GM18526 (cell line): ENCODE results near the gene KCTD12.

Source experiments
- POLR2A ChIP-seq: IDR thresholded peaks from 3 replicates; pipeline ENCODE4 v1.6.1; 2011; ENCODE audit not compliant: insufficient read length; ENCODE audit errors: extremely low read depth

KCTD12 gene

DNA sequence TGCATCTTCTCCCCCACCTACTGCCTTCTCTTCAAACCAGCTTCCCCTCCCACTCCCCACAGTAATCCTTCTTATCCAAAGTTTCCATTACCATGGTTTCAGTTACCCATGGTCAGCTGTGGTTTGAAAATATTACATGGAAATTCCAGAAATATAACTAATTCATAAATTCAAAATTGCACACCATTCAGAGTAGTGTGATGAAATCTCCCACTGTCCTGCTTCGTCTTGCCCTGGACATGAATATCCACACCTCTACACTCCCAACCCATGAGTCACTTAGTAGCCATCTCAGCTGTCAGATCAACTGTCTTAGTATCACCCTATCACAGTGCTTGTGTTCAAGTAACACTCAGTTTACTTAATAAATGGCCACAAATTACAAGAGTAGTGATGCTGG lies 3.8 kb upstream of the KCTD12 start:
- no peak for TF ChIP-seq POLR2A

DNA sequence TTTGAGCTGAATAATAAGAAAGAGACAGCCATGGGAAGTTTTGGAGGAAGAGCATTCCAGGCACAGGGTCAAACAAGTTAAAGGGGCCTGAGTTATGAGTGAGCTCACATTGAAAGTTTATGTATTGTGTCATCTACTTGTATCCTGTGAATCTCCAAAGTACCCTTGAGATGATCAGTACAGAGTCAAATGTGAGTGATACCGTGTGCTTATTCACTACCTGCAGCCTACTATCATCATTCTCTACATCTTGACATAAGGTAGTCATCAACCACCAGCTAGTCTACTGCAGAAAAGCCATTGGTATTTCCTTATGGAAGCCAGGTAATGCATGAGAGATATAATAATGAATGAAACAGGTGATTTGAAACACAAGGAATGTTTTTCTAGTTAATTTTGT lies 3.0 kb upstream of the KCTD12 start:
- no peak for TF ChIP-seq POLR2A

DNA sequence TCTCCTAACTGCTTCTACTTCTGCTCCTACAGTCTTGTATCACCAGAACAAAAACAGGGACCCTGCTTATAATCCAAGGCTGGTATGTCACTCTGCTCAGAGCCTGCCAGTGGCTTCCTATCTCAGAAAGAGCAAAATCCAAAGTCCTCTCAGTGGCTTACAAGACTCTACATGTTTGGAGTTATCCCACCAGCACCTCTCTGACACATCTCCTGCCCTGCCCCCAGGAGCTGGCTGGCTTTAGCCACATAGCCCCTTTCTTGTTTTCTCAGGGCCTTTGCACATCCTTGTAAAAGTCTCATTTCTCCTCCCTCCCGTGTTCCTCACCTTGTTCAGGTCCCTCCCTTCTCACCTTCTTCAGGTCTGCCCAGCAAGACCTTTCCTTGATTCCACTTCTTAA lies 2.2 kb upstream of the KCTD12 start:
- no peak for TF ChIP-seq POLR2A

DNA sequence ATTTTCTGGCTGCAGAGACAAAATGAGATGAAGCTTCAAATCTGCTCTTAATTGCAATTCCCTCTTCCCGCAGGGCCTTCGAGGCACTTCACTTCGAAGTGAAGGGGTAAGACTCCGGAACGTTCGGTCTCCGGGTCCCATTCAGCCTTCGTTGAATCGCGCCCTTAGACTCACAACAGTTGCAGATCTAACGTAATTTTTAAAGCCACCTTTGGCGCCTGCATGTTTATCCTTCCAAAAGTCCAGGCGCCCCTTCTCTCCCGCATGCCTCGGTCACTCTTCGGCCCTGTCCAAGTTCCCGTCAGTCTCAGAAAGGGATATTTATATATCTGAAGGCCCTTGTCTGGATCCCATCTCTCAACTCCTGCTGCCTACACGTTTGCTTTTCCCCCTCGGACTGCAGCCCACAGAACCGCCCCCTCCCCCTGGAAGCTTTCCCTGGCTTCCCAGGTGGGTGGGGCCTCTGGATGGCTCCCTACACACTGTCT lies 915 bp upstream of the KCTD12 start:
- TF ChIP-seq POLR2A: no peak

DNA sequence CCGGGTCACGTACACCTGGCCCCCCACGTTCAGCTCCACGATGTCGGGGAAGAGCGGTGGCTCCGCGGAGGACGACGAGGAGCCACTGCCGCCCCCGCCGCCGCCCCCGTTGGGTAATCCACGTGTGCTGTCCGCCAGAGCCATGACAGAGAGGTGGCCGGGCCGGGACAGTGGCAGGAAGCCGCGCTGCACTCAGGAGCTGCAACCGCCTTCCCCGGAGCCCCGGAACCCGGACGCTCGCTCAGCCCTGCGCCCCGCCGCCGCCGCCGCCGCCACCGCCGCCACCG lies 257 bp downstream of the KCTD12 start:
- TF ChIP-seq POLR2A: no peak

DNA sequence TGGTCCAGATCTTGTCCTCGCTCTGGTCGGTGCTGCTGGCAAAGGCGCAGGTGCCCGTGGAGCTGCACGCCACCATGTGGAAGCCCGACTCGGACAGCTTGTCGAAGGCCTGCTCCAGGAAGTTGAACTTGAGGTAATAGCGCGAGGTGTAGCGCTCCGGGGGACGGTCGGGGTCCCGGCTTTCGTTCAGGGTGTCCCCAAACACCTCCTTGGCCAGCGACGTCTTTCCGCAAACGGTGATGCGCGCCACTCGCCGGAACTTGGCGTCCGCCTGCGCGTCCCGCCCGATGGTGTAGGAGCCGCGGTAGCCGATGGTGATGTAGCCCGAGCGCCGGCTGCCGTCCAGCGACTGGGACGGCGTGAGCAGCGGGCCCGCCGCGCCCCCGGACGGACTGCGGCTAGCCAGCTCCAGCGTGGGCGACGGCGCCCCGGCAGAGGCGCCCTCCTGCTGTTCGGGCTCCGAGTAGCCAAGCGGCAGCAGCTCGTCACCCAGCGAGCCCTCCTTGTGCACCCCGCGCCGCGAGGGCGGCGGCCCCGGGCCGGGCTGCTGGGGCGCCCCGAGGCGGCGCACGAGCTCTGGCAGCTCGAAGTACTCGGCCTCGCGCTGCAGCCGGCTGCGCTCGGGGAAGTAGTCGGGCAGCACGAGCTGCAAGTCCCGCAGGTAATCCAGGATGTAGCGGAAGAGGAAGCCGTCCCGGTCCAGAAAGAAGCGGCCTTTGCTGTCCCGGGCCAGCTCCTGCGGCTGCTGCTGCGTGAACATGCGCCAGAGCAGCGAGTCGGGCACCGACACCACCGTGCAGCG lies 801 bp downstream of the KCTD12 start:
- no peak for TF ChIP-seq POLR2A

DNA sequence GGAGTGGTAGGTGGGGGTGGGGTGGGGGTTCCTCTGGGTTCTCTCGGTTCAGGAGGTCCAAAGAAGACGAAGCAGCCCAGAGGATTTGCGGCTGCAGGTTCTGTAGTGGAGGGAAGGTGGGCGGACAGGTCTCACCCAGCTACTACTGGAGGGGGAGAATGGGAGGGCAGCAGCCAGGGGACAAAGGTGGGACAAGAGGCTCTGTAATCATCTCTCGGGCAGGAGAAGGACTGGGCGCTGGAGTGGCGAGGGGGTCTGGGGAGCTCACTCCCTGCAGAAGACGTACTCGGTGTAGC lies 1.4 kb downstream of the KCTD12 start:
- TF ChIP-seq POLR2A: no peak

DNA sequence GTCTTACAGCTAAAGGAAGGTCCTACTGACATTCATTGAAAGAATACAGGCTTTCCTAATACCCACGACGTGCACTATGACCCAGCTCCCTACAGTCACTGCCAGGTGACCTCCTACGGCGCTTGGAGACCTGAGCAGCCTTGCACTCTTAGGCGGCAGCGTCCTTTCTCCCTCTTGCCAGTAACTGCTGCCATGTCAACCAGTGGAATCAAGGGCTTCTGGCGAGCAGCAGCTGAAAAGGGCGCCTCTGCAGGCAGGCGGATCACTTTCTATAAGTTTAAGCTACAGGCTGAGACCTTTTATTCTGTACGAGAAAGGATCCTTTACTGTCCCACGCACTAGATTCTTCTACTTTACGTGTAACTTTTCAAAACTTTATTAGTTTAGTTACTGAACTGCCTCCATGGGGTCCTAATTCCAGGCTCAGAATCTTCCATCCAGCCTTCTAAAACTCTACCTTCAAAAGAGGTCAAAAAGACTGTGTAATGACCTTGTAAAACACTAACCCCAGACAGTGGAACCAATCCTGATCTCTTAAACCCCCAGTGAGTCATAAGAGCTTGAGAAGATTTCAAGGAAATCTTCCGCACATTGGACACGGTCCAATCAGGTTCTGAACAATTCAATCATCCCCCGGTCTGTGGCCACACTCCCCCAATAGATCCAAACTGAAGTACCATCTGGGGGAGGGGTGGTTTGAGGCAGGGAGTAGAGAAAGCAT lies 1.9 kb downstream of the KCTD12 start:
- TF ChIP-seq POLR2A: no peak

DNA sequence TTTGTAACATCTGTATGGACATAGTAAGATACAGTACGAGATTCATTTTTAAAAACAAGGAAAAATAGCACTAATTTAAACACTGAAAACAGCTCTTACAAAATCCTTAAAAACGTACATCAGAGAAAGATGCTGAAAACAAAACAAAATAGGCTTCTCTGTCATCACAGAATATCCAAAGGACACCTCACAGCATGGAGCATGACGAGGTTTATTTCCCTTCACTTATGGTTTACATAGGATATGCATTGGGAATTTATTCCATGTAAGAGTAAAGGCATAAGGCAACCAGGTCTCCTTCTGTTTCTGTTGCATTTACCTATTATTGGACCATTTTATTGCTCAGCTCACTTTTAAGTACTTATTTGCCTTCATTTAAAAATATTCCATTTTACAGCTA lies 3.0 kb downstream of the KCTD12 start:
- TF ChIP-seq POLR2A: no peak

DNA sequence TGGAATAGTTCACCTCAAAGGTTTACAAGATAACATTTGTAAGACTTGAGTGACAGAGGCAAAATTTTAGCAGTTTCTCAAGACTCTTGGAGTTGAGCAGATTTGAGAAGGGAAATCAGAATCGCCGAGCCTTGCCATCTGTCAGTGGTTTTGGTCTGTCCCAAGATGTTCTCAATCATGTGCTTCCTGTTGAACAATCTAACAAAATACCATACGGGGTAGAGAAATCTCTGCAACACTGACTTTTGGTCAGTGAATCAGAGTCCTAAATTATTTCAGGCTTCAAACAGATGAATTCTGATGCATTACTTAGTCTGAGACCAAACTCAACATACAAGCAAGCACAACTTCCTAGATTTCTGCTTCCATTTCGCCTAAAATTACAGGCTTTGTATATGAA lies 3.8 kb downstream of the KCTD12 start:
- TF ChIP-seq POLR2A: no peak

DNA sequence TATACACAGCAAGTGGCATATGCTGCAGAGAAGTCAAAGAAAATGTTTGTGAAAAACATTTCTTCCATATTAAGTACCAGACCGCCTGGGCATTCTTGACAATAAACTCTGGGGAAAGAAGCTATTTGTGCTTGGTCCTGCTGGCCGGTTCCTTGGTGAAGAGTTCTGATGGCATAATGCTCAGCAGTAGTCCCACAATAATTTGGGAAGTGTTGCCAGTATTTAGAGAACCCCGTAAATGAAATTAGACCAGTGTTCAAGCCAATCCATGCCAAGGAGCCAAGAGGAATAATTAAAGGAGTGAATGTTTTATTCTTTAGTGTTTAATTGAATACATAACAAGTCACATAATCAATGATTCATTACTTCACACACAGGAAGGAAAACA lies 6.3 kb downstream of the KCTD12 start:
- TF ChIP-seq POLR2A: no peak

DNA sequence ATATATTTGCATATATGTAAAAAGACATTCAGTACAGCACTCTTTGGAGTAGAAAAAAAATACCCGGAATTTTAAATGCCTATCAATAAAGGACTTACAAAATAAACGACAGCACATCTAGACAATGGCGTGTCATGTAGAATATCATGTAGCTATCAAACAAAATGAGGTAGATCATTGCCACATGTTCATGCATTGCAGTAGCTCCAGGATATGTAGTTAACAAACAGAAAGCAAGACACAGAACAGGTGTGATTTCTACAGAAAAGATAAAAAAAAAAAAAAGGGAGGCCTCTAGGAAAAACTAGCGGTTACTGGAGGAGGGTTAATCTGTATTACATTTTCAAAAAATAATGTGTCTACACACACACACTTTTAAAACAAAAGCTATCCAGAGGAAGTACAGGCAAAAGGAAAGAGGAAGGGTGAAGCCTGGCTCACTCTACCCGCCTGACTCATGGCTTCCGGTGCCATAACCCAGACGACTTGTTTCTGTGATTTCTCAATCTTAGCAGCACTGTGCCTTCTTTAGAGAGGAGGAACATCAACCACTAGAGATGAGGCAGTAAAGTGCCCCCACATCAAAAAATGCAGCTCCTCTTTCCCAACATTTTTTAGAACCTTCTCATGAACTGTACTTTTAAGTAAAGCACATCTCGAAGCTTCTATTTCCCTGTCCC lies 6.9 kb downstream of the KCTD12 start:
- no peak for TF ChIP-seq POLR2A

DNA sequence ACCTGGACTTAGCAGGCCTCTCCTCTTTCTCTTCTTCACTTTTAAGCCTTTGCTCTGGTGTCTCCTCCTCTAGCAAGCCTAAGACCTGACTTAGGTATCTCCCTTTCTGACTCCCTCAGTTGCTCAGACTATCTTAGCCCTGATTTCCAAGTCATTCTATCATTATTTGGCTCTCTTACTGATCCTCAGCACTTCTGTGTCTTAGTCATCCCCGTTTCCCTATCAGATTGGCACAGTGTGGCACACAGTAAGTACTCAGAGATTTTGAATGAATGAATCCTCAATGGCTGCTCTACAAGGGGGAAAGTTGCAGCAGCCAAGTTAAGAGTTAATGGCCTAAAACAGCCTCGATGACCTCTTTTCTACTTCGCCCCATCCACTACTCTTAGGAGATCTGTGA lies 8.2 kb downstream of the KCTD12 start:
- no peak for TF ChIP-seq POLR2A

DNA sequence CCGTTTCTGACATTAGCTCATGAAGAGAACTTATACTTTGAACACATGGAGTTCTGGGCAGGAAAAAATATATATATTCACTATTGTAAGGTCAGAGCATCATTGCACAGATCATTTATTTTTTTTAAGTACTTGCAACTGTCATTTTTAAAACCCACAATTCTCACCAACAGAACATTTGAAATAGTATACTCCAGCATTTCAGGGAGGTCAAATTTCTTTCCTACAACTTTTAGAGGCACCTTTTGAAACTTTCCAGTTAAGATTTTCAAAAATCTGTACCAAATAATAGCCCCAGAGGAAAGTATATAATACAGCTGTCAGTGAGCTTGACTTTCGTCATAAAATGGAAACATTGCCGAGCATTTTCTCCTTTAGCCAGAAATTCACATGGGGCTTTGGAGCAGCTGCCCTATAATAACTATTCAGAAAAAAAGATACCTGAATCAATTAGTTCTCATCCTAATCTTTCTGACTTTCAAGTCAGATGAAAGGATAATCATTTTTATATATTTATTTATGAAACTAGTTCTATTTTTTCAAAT lies 10.9 kb downstream of the KCTD12 start:
- TF ChIP-seq POLR2A: no peak

DNA sequence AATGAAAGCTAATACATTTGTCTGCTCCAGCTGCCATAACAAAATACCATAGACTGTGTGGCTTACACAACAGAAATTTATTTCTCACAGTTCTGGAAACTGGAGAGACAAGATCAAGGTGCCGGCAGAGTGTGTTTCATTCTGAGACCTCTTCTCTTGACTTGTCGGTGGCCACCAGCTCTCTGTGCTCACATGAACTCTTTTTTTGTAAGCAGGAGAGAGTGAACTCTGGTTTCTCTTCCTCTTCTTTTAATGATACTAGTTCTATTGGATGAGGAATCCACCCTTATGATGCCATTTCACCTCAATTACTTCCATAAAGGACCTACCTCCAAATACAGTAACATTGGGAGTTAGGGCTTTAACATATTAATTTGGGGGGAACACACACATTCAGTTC lies 11.7 kb downstream of the KCTD12 start:
- TF ChIP-seq POLR2A: no peak

DNA sequence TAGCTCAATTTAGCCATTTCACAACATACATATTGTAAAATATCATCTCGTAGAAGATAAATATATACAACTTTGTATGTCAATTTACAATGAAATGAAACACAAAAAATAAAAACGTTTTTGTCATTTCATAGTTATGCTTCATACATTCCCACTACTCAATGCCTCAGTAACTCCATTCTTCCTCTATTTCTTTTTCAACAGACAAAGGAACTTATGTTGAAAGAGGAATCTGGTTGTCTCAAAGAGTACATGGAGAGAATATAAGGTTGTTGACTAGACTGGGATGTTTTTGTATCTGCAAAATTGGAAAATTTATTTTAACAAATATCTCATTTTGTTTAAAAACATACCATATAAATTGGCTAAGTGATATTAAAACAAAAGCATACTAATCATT lies 12.8 kb downstream of the KCTD12 start:
- no peak for TF ChIP-seq POLR2A
